ENCODE measurements around the gene CREB5.
"Not testable (repeated sequence)": the region's sequence is repeated elsewhere in the genome, so short reads cannot be mapped to it uniquely, and the experiment has no call there.

CREB5 gene

DNA sequence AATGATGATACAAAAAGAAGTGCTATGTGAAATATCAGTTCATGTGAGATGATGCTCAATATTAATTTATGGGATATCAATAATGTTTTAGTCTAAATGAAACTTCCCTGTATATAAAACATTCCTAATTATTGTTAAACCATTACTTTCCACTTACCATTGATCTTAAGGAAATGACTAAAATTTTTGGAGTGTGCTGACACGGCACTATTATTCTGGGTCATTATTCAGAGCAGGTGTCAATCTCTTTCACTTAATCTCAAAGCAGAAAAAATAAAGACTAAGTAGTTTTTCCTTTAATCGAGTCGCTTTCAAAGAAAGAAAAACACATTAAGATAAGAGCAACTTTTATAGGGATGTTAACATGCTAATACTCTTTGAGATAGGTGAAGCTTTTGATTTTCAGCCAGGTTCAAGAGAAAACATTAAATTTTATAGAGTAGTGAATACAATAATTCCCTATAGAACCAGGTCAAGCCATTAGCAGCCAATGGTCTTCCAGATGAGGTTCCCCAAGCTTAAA, 11.4 kb upstream of the CREB5 start:
- peaks cover 12% of the 10 kb centered on the region for H3K4me1 ChIP-seq (ENCODE audit: insufficient read depth, low read length, poor library complexity, severe bottlenecking)
- no peak for TF ChIP-seq EZH2phosphoT487 (IDR thresholded peaks at IDR 0.05; ENCODE audit: borderline replicate concordance)
- no peaks in the 10 kb centered on the region for H4K20me1 ChIP-seq (ENCODE audit: insufficient read depth, low read length, poor library complexity, severe bottlenecking)
- no peaks in the 10 kb centered on the region for H3K79me2 ChIP-seq (ENCODE audit: insufficient read depth, low read length)
- no peak overlapping the region for H3K4me2 ChIP-seq (ENCODE audit: low read depth, low read length, poor library complexity, severe bottlenecking)
- H3K36me3 ChIP-seq (ENCODE audit: insufficient read depth, low read length), result no peaks in the 10 kb centered on the region
- H2AFZ ChIP-seq (ENCODE audit: low read length), result no peak overlapping the region
- no peaks in the 10 kb centered on the region for H3K9me2 ChIP-seq (replicated peaks; ENCODE audit: low read depth, low read length)
- no peaks in the 10 kb centered on the region for H3F3A ChIP-seq (ENCODE audit: low read depth)
- no peaks in the 10 kb centered on the region for H3K27me3 ChIP-seq (ENCODE audit: insufficient read depth, low read length, poor library complexity, severe bottlenecking)
- no peak overlapping the region for H3K4me3 ChIP-seq (ENCODE audit: low read length, poor library complexity, severe bottlenecking)
- H3K9me3 ChIP-seq (ENCODE audit: insufficient read depth, low read depth, low read length), result no peaks in the 10 kb centered on the region
- no peak overlapping the region for H3K9ac ChIP-seq (ENCODE audit: low read depth, low read length, poor library complexity, severe bottlenecking)

DNA sequence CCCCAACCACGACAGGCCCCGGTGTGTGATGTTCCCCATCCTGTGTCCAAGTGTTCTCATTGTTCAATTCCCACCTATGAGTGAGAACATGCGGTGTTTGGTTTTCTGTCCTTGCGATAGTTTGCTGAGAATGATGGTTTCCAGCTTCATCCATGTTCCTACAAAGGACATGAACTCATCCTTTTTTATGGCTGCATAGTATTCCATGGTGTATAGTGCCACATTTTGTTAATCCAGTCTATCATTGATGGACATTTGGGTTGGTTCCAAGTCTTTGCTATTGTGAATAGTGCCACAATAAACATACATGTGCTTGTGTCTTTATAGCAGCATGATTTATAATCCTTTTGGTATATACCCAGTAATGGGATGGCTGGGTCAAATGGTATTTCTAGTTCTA, 10.8 kb upstream of the CREB5 start:
- H3F3A ChIP-seq (ENCODE audit: low read depth); H3K4me2 ChIP-seq (ENCODE audit: low read depth, low read length, poor library complexity, severe bottlenecking); H3K36me3 ChIP-seq (ENCODE audit: insufficient read depth, low read length); H4K20me1 ChIP-seq (ENCODE audit: insufficient read depth, low read length, poor library complexity, severe bottlenecking); H3K9me3 ChIP-seq (ENCODE audit: insufficient read depth, low read depth, low read length); H3K4me3 ChIP-seq (ENCODE audit: low read length, poor library complexity, severe bottlenecking); H3K79me2 ChIP-seq (ENCODE audit: insufficient read depth, low read length); H3K27me3 ChIP-seq (ENCODE audit: insufficient read depth, low read length, poor library complexity, severe bottlenecking); H3K9ac ChIP-seq (ENCODE audit: low read depth, low read length, poor library complexity, severe bottlenecking); H3K4me1 ChIP-seq (ENCODE audit: insufficient read depth, low read length, poor library complexity, severe bottlenecking); H2AFZ ChIP-seq (ENCODE audit: low read length); H3K9me2 ChIP-seq (replicated peaks; ENCODE audit: low read depth, low read length): not testable (repeated sequence)

DNA sequence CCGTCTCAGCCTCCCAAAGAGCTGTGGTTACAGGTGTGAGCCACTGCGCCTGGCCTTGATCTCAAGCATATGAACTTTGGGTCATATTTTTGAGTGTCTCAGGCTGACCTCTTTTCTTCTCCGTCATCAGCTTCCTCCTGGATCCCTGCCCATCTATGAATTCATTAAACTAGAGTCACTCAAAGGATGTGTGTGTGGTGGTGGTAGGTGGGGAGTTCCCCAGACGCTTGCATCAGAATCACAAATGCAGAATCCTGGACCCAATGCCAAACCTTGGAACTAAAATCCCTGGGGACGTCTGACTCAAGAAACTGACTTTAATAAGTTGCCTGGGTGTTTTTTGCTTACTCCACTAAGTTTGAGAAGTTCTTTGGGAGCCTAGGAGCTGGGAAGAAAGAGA, 6.7 kb upstream of the CREB5 start:
- no peak overlapping the region for H2AFZ ChIP-seq (ENCODE audit: low read length)
- 0 out of 2 replicates have a peak, but pooled peaks cover 4% of the 10 kb centered on the region for H3F3A ChIP-seq (ENCODE audit: low read depth)
- H3K9me3 ChIP-seq (ENCODE audit: insufficient read depth, low read depth, low read length), result no peaks in the 10 kb centered on the region
- H4K20me1 ChIP-seq (ENCODE audit: insufficient read depth, low read length, poor library complexity, severe bottlenecking), result no peaks in the 10 kb centered on the region
- no peak overlapping the region for H3K4me2 ChIP-seq (ENCODE audit: low read depth, low read length, poor library complexity, severe bottlenecking)
- H3K27me3 ChIP-seq (ENCODE audit: insufficient read depth, low read length, poor library complexity, severe bottlenecking), result peaks cover 14% of the 10 kb centered on the region
- H3K36me3 ChIP-seq (ENCODE audit: insufficient read depth, low read length), result no peaks in the 10 kb centered on the region
- no peaks in the 10 kb centered on the region for H3K79me2 ChIP-seq (ENCODE audit: insufficient read depth, low read length)
- peaks cover 6% of the 10 kb centered on the region for H3K4me1 ChIP-seq (ENCODE audit: insufficient read depth, low read length, poor library complexity, severe bottlenecking)
- H3K9me2 ChIP-seq (replicated peaks; ENCODE audit: low read depth, low read length), result no peaks in the 10 kb centered on the region
- no peak overlapping the region for H3K9ac ChIP-seq (ENCODE audit: low read depth, low read length, poor library complexity, severe bottlenecking)
- TF ChIP-seq EZH2phosphoT487 (IDR thresholded peaks at IDR 0.05; ENCODE audit: borderline replicate concordance), result no peak
- TF ChIP-seq, protein P1, sequence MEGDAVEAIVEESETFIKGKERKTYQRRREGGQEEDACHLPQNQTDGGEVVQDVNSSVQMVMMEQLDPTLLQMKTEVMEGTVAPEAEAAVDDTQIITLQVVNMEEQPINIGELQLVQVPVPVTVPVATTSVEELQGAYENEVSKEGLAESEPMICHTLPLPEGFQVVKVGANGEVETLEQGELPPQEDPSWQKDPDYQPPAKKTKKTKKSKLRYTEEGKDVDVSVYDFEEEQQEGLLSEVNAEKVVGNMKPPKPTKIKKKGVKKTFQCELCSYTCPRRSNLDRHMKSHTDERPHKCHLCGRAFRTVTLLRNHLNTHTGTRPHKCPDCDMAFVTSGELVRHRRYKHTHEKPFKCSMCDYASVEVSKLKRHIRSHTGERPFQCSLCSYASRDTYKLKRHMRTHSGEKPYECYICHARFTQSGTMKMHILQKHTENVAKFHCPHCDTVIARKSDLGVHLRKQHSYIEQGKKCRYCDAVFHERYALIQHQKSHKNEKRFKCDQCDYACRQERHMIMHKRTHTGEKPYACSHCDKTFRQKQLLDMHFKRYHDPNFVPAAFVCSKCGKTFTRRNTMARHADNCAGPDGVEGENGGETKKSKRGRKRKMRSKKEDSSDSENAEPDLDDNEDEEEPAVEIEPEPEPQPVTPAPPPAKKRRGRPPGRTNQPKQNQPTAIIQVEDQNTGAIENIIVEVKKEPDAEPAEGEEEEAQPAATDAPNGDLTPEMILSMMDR (conservative IDR thresholded peaks at IDR 0.05; ENCODE audit: low read length), result no peak
- no peak overlapping the region for H3K4me3 ChIP-seq (ENCODE audit: low read length, poor library complexity, severe bottlenecking)

DNA sequence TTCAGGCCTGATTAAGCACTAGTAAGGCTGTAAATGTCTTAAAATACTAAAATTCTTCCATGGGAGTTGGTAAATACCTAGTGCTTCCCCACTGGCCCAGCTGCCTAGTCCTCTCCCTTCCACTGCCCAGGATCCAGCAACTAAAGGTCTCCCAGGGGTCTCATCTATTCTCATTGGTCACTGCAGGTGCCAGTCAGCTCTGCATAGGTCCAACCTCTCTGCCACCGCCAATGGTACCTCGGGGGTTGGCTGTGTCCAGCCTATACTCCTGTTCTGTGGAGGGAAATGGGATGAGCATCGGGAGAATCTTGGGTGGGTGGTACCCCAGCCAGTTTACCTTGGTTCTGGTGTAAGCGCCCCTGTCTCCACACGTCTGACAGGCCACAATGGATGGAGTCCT, 6.1 kb upstream of the CREB5 start:
- Histone ChIP-seq H3K27me3 (ENCODE audit: insufficient read depth, low read length, poor library complexity, severe bottlenecking) (peaks cover 18% of the 10 kb centered on the region), H3K4me2 (ENCODE audit: low read depth, low read length, poor library complexity, severe bottlenecking) (no peak overlapping the region)
- TF ChIP-seq EZH2phosphoT487 (IDR thresholded peaks at IDR 0.05; ENCODE audit: borderline replicate concordance), result no peak
- TF ChIP-seq, protein P1 (conservative IDR thresholded peaks at IDR 0.05; ENCODE audit: low read length), result no peak

More for the DNA sequence above, 6.1 kb upstream of the CREB5 start:
- H2AFZ ChIP-seq (ENCODE audit: low read length), result no peak overlapping the region
- H3K9me2 ChIP-seq (replicated peaks; ENCODE audit: low read depth, low read length), result no peaks in the 10 kb centered on the region
- H3K79me2 ChIP-seq (ENCODE audit: insufficient read depth, low read length), result no peaks in the 10 kb centered on the region
- no peaks in the 10 kb centered on the region for H3K9me3 ChIP-seq (ENCODE audit: insufficient read depth, low read depth, low read length)
- H3K36me3 ChIP-seq (ENCODE audit: insufficient read depth, low read length), result no peaks in the 10 kb centered on the region
- H3K4me3 ChIP-seq (ENCODE audit: low read length, poor library complexity, severe bottlenecking), result no peak overlapping the region
- no peak overlapping the region for H3K9ac ChIP-seq (ENCODE audit: low read depth, low read length, poor library complexity, severe bottlenecking)
- H4K20me1 ChIP-seq (ENCODE audit: insufficient read depth, low read length, poor library complexity, severe bottlenecking), result no peaks in the 10 kb centered on the region
- peaks cover 11% of the 10 kb centered on the region for H3K4me1 ChIP-seq (ENCODE audit: insufficient read depth, low read length, poor library complexity, severe bottlenecking)
- H3F3A ChIP-seq (ENCODE audit: low read depth), result 0 out of 2 replicates have a peak, but pooled peaks cover 4% of the 10 kb centered on the region

Data from Loucy (cell line).